DND-41 (cell line): Measurements from ENCODE around the gene SCGB1C2.

Experiments used
- CTCF ChIP-seq: IDR thresholded peaks from 2 replicates; pipeline ENCODE4 v1.5.1; 2012; ENCODE audit warnings: borderline replicate concordance, low read length, moderate library complexity, mild to moderate bottlenecking; ENCODE audit not compliant: poor library complexity, severe bottlenecking; ENCODE audit errors: extremely low read depth
- EZH2 ChIP-seq: IDR thresholded peaks from 3 replicates; pipeline ENCODE4 v1.6.1; 2012; ENCODE audit warnings: borderline replicate concordance, low read depth, mild to moderate bottlenecking, moderate library complexity, low read length, inconsistent platforms; ENCODE audit not compliant: severe bottlenecking

- TF ChIP-seq CTCF = no peak
- no peak for TF ChIP-seq EZH2
Measured at GRCh38 chr17:179781-180380, 42.5 kb downstream of the SCGB1C2 start.
